ENCODE data around the gene CCR2.
A peak's percentile ranks its signal among the peaks of the same experiment; 100 is the strongest.

Gene CCR2

DNA sequence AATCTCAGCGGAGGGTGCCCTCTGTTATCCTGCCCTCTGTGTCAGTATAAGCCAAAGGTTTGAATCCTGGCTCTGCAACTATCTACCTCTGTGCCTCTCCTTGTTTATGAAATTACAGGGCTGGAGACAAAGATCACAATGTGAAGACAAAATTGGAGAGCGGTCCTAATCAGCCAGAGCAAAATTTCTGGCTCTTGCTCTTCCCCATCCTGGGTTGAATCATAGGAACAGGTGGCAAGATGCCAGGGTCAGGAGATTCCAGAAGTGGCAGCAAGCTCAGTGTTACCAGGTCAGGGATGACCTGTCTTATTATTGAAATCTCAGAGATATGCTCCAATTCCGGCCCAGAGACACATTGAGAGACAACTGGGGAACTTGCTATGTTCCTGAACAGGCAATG, 2.3 kb upstream of the CCR2 start:
- no peak for DNase-seq
- in situ Hi-C loops (cut with HindIII; ENCODE audit: low pct_ligation_motif_present, low pct_unique_long_range_greater_than_20kb, low sequenced_read_pairs): no loop called here

DNA sequence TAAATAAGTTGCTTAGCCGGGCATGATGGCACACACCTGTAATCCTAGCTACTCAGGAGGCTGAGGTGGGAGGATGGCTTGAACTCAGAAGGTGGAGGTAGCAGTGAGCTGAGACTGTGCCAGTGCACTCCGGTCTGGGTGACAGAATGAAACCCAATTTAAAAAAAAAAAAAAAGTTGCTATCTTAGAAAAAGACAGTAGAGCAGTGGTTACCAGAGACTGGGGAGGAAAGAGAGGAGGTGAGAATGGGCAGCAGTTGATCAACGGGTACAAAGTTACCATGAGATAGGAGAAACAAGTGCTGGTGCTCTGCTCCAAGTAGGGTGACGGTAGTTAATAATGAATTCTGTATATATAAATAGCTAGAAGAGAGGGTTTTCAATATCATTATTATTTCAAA, 821 bp upstream of the CCR2 start:
- DNase-seq: no peak
- in situ Hi-C loops (cut with HindIII; ENCODE audit: low pct_ligation_motif_present, low pct_unique_long_range_greater_than_20kb, low sequenced_read_pairs): no loop called here

DNA sequence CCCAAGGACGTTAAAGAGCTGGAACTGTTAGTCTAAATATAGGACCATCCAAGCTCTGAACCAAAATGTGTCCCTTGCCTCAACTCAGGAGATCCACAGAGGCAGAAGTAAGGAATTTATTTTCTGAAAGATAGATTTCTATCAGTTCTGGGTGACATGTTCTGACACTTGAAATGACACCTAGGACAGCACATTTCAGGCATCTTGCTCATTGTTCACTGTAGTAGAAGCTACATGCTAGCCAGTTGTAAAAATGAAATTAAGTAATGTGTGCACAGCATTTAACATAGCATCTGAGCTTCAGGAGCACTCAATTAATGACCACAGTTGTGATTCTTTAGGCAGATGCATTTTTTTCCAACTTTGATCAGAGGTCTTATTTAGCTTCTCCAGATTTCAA, 567 bp downstream of the CCR2 start:
- no peak for DNase-seq
- in situ Hi-C loops (cut with HindIII; ENCODE audit: low pct_ligation_motif_present, low pct_unique_long_range_greater_than_20kb, low sequenced_read_pairs): no loop called here

DNA sequence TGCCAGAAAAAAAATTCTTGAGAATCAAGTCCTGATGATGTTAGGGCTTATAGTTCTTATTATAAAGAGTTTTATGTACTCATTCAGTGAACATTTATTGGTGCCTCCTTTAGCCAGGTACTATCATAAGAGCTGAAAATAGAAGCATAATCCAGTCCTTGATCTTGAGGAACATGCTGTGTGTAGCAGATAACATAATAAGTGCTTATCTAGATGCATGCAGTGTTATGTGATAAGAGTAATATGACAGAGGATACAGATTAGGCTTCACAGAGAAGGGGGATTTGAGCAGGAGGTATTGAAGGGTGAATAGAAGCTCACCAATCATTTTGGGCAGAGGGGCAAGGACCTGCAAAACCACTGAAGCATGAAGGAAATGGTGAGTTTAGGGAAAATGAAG, 1.1 kb downstream of the CCR2 start:
- no peak for DNase-seq
- in situ Hi-C loops (cut with HindIII; ENCODE audit: low pct_ligation_motif_present, low pct_unique_long_range_greater_than_20kb, low sequenced_read_pairs): no loop called here

DNA sequence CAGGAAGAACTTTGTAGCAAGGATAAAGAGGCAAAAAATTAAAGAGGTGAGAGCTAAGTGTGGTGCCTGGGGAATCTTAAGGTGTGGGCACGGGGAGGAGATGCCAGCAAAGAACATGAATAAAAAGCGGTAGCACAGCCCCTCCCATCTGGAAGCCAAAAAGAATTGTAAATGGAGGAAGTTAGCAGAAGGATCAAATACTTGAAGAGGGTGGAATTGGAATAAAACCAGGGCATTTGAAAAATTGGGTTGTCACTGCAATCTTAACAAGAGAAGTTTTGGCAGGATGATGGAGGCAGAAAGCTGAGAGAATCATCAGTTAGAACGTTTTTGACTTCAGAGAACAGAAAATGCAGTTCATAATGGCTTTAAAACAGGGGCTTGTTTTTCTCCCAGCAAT, 2.4 kb downstream of the CCR2 start:
- DNase-seq: no peak
- in situ Hi-C loops (cut with HindIII; ENCODE audit: low pct_ligation_motif_present, low pct_unique_long_range_greater_than_20kb, low sequenced_read_pairs): no loop called here

DNA sequence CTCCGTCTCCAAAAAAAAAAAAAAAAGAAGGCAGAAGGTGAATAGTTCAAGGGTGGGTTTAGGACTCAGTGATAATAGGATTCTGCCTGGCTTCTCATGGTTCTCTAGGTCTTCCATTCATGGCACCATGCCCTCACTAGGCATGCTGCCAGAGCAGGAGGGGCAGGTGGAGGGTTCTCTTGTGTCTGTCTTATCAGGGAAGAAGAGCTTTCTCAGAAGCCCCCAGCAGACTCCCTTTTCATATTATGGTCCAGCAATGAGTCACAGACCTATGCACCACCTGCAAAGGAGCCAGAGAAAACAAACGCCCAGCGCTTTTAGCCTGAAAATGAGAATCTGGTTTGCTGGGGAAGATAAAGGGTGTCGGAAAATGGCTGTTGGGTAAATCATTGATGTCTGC, 3.0 kb downstream of the CCR2 start:
- DNase-seq: no peak
- in situ Hi-C loops (cut with HindIII; ENCODE audit: low pct_ligation_motif_present, low pct_unique_long_range_greater_than_20kb, low sequenced_read_pairs): no loop called here

DNA sequence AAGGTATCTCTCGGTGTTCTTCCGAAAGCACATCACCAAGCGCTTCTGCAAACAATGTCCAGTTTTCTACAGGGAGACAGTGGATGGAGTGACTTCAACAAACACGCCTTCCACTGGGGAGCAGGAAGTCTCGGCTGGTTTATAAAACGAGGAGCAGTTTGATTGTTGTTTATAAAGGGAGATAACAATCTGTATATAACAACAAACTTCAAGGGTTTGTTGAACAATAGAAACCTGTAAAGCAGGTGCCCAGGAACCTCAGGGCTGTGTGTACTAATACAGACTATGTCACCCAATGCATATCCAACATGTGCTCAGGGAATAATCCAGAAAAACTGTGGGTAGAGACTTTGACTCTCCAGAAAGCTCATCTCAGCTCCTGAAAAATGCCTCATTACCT, 4.6 kb downstream of the CCR2 start:
- DNase-seq: no peak
- in situ Hi-C loops (cut with HindIII; ENCODE audit: low pct_ligation_motif_present, low pct_unique_long_range_greater_than_20kb, low sequenced_read_pairs): no loop called here

DNA sequence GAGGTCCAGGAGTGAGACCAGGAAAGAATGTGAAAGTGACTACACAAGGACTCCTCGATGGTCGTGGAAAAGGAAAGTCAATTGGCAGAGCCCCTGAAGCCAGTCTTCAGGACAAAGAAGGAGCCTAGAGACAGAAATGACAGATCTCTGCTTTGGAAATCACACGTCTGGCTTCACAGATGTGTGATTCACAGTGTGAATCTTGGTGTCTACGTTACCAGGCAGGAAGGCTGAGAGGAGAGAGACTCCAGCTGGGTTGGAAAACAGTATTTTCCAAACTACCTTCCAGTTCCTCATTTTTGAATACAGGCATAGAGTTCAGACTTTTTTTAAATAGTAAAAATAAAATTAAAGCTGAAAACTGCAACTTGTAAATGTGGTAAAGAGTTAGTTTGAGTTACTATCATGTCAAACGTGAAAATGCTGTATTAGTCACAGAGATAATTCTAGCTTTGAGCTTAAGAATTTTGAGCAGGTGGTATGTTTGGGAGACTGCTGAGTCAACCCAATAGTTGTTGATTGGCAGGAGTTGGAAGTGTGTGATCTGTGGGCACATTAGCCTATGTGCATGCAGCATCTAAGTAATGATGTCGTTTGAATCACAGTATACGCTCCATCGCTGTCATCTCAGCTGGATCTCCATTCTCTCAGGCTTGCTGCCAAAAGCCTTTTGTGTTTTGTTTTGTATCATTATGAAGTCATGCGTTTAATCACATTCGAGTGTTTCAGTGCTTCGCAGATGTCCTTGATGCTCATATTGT, 6.0 kb downstream of the CCR2 start:
- in situ Hi-C loops (cut with HindIII; ENCODE audit: low pct_ligation_motif_present, low pct_unique_long_range_greater_than_20kb, low sequenced_read_pairs): no loop called here
- DNase-seq: peak; percentile 7

DNA sequence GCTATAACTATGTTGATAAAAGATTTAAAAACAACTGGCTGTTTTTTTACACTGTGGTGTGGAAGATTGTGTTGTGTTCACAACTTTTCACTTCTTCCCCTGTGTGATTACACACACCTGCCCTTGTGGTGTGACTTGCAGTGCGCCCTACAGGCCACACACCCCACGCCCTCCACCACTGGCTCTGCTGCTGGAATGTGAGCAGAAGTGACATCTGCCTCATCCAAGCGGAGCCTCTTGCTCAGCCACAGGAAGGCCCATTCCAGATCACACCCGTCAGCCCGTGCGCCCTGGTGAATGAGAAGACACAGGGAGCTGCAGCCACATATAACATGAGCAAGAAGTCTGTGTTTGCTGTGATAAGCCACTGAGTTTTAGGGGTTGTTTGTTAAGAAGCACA, 7.0 kb downstream of the CCR2 start:
- DNase-seq: no peak
- in situ Hi-C loops (cut with HindIII; ENCODE audit: low pct_ligation_motif_present, low pct_unique_long_range_greater_than_20kb, low sequenced_read_pairs): no loop called here

DNA sequence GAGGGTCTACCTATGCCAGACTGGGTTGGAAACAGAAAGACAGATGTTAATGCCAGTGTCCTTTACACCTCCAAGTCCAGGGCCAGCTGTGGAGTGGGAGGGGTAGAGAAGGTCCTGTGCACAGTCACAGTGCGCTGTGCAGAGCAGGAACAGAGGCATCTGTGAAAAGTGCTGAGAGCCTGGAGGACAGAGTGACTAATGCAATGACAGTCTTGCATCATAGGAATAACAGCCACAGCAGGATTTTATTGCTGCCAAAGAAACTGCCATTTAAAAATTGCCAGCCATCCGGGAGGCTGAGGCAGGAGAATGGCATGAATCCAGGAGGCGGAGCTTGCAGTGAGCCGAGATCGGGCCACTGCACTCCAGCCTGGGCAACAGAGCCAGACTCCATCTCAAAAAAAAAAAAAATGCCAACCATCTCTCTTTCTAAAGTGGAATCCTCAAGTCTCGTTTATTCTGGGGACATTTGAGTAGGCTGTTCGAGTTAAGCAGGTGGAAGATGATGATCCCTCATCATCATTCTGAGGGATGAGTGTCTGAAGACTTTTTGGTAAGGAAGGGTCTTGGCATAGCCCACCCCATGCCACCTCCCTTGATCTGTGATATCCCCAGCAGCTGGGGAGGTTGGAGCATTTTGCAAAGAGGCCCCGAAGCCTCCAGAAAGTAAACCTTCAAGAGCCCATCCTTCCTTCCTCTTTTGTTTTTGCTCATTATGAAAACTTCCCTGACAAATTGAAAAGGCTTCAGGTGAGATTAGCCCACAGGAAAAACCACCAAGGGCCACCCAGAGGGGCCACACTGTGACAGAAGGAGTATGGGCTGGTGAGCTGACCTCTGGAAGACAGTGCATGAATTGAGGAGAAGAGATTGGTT, 7.7 kb downstream of the CCR2 start:
- in situ Hi-C loops (cut with HindIII; ENCODE audit: low pct_ligation_motif_present, low pct_unique_long_range_greater_than_20kb, low sequenced_read_pairs): no loop called here
- DNase-seq: no peak

DNA sequence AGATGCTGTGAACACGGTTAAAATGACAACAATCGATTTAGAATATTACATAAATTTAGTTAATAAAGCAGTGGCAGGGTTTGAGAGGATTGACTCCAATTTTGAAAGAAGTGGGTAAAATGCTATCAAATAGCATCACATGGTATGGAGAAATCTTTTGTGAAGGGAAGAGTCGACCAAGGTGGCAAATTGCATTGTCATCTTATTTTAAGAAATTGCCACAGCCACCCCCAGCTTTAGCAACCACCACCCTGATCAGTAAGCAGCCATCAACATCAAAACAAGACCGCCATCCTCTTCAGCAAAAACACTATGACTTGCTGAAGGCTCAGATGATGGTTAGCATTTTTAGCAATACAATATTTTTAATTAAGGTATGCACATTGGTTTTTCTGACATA, 11.1 kb downstream of the CCR2 start:
- no peak for DNase-seq
- in situ Hi-C loops (cut with HindIII; ENCODE audit: low pct_ligation_motif_present, low pct_unique_long_range_greater_than_20kb, low sequenced_read_pairs): no loop called here

DNA sequence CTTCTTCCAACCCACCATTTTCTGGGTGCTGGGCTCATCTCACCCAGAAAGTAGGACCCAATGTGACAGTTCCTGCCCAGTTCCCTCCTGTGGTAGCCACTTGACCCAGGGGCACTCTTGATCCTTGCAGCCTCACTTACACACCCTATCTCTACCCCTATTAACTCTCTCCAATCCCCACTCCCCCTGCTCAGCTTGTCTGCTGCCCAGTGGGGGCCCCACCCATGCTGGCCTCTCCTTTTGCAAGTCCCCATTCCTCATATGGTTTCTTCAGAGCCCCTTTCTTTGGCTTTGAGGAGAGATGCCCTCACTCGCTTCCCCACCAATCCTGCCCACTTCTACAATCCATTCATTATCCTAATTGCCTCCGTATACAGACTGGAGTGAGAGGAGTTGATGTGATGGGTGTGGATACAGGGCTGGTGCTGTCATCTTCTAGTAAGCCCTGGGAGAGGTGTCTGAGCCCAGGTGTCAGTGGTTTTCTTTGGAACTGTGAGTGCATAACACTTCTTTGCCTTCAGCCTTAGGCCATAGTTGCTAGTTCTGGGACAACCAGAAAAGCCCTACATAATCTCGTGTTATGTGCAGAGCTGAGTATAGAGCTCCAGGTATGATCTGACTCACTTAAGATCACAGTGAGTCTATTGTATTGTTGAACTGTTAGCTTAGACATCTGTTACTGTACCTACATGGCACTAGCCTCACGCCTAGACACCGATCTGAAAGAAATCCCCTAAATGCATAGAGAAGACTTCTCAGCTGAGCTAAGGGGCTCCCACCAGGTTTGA, 12.0 kb downstream of the CCR2 start:
- DNase-seq: no peak
- in situ Hi-C loops (cut with HindIII; ENCODE audit: low pct_ligation_motif_present, low pct_unique_long_range_greater_than_20kb, low sequenced_read_pairs): no loop called here

DNA sequence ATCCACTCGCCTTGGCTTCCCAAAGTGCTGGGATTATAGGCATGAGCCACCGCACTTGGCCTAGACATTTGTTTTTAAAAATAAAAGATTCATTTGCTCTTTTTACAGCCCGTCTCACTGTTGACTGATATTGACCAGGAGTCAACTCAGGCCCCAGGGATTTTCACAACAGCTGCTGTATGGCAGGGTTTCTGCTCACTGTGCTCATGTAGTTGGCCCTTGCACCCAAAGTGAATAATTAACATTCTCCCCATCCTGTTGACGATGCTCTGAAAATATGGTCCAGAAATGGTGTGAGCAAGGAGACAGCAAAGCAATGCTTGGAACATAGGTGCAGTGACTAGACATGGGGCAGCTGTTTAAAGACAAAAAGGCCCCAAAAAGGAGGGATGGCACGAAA, 13.9 kb downstream of the CCR2 start:
- no peak for DNase-seq
- in situ Hi-C loops (cut with HindIII; ENCODE audit: low pct_ligation_motif_present, low pct_unique_long_range_greater_than_20kb, low sequenced_read_pairs): no loop called here

DNA sequence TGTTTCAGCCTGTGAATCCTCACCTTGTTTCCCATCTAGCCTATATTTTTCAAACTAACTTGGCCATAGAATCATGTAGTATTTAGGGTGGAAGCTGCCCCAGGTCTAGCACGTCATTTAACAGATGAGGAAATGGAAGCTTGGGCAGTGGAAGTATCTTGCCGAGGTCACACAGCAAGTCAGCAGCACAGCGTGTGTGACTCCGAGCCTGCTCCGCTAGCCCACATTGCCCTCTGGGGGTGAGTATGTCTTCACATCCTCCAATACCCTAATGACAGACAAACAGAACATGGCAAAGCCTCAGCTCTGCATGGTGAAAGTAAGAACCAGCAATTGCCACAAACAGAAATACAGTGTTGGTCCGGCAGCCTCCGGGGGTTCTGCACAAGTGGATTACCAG, 14.7 kb downstream of the CCR2 start:
- in situ Hi-C loops (cut with HindIII; ENCODE audit: low pct_ligation_motif_present, low pct_unique_long_range_greater_than_20kb, low sequenced_read_pairs): no loop called here
- DNase-seq: no peak

DNA sequence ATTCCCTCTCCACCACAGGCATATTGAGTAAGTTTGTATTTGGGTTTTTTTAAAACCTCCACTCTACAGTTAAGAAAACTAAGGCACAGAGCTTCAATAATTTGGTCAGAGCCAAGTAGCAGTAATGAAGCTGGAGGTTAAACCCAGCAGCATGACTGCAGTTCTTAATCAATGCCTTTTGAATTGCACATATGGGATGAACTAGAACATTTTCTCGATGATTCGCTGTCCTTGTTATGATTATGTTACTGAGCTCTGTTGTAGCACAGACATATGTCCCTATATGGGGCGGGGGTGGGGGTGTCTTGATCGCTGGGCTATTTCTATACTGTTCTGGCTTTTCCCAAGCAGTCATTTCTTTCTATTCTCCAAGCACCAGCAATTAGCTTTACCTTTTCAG, 15.2 kb downstream of the CCR2 start:
- in situ Hi-C loops (cut with HindIII; ENCODE audit: low pct_ligation_motif_present, low pct_unique_long_range_greater_than_20kb, low sequenced_read_pairs): no loop called here
- no peak for DNase-seq

DNA sequence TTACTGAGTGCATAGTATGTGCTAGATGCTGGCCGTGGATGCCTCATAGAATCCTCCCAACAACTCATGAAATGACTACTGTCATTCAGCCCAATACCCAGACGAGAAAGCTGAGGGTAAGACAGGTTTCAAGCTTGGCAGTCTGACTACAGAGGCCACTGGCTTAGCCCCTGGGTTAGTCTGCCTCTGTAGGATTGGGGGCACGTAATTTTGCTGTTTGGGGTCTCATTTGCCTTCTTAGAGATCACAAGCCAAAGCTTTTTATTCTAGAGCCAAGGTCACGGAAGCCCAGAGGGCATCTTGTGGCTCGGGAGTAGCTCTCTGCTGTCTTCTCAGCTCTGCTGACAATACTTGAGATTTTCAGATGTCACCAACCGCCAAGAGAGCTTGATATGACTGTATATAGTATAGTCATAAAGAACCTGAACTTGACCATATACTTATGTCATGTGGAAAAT, 15.8 kb downstream of the CCR2 start:
- in situ Hi-C loops (cut with HindIII; ENCODE audit: low pct_ligation_motif_present, low pct_unique_long_range_greater_than_20kb, low sequenced_read_pairs): no loop called here
- no peak for DNase-seq

DNA sequence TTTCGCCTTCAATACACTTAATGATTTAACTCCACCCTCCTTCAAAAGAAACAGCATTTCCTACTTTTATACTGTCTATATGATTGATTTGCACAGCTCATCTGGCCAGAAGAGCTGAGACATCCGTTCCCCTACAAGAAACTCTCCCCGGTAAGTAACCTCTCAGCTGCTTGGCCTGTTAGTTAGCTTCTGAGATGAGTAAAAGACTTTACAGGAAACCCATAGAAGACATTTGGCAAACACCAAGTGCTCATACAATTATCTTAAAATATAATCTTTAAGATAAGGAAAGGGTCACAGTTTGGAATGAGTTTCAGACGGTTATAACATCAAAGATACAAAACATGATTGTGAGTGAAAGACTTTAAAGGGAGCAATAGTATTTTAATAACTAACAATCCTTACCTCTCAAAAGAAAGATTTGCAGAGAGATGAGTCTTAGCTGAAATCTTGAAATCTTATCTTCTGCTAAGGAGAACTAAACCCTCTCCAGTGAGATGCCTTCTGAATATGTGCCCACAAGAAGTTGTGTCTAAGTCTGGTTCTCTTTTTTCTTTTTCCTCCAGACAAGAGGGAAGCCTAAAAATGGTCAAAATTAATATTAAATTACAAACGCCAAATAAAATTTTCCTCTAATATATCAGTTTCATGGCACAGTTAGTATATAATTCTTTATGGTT, 17.1 kb downstream of the CCR2 start, which contains the start of gene CCR5:
TSS of gene CCR5 (plus strand) at position 108 of the 680 bp plus-strand sequence. CDS start 1,957 bp downstream, outside the sequence.
- no peak for DNase-seq
- in situ Hi-C loops (cut with HindIII; ENCODE audit: low pct_ligation_motif_present, low pct_unique_long_range_greater_than_20kb, low sequenced_read_pairs): no loop called here

DNA sequence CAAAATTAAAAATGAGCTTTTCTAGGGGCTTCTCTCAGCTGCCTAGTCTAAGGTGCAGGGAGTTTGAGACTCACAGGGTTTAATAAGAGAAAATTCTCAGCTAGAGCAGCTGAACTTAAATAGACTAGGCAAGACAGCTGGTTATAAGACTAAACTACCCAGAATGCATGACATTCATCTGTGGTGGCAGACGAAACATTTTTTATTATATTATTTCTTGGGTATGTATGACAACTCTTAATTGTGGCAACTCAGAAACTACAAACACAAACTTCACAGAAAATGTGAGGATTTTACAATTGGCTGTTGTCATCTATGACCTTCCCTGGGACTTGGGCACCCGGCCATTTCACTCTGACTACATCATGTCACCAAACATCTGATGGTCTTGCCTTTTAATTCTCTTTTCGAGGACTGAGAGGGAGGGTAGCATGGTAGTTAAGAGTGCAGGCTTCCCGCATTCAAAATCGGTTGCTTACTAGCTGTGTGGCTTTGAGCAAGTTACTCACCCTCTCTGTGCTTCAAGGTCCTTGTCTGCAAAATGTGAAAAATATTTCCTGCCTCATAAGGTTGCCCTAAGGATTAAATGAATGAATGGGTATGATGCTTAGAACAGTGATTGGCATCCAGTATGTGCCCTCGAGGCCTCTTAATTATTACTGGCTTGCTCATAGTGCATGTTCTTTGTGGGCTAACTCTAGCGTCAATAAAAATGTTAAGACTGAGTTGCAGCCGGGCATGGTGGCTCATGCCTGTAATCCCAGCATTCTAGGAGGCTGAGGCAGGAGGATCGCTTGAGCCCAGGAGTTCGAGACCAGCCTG, 17.8 kb downstream of the CCR2 start:
- no peak for DNase-seq
- in situ Hi-C loops (cut with HindIII; ENCODE audit: low pct_ligation_motif_present, low pct_unique_long_range_greater_than_20kb, low sequenced_read_pairs): no loop called here

Data from ACHN (cell line).